ENCODE data around the gene ZRANB3. TPM values are rescaled to one million over a fixed set of nuclear protein-coding genes. Genes with fewer than 3 reads are reported as not detected.

ZRANB3 gene
- total and polyA plus RNA-seq, 12 donors: 0.66 to 5.7 (median 2.2) TPM

- DNase-seq (no peak), ATAC-seq (no peak)
- Histone ChIP-seq H3K4me3 (no peak overlapping the region), H3K36me3 (peaks cover 0 to 8% (median 0%) of the 10 kb centered on the region in 9 donors), H3K27ac (no peak overlapping the region), H3K9me3 (peaks cover 0 to under 1% (median 0%) of the 10 kb centered on the region in 11 donors), H3K4me1 (no peaks in the 10 kb centered on the region), H3K27me3 (no peaks in the 10 kb centered on the region)
- 75 to 84% methylated on average over 1 of the region's 1 CpG for WGBS, 2 donors
- intact Hi-C loops (cut with DNase I): no loop called here
- no peak for TF ChIP-seq CTCF (IDR thresholded peaks at IDR 0.05)
Measured at GRCh38 chr2:135317375-135317774, 213.6 kb downstream of the ZRANB3 start.

- TF ChIP-seq CTCF (IDR thresholded peaks at IDR 0.05): no peak
- H3K27ac ChIP-seq: no peak overlapping the region
- ATAC-seq (no peak), DNase-seq (no peak)
- WGBS, 2 donors: 98% methylated on average over 2 of the region's 2 CpGs
- H3K4me3 ChIP-seq: no peak overlapping the region
- no peaks in the 10 kb centered on the region for H3K27me3 ChIP-seq
- intact Hi-C loops (cut with DNase I): no loop called here
- no peaks in the 10 kb centered on the region for H3K9me3 ChIP-seq
- no peaks in the 10 kb centered on the region for H3K4me1 ChIP-seq
- H3K36me3 ChIP-seq: peaks cover 0 to 8% (median 0%) of the 10 kb centered on the region in 9 donors
Measured at GRCh38 chr2:135311962-135312361, 219.1 kb downstream of the ZRANB3 start.

- Histone ChIP-seq H3K36me3 (peaks cover 0 to 8% (median 0%) of the 10 kb centered on the region in 9 donors), H3K27me3 (no peaks in the 10 kb centered on the region), H3K9me3 (peaks cover 0 to 6% (median 0%) of the 10 kb centered on the region in 11 donors), H3K27ac (no peak overlapping the region), H3K4me3 (no peak overlapping the region), H3K4me1 (no peaks in the 10 kb centered on the region)
- ATAC-seq (no peak), DNase-seq (no peak)
- TF ChIP-seq CTCF (IDR thresholded peaks at IDR 0.05): no peak
- intact Hi-C loops (cut with DNase I): no loop called here
- 97 to 99% methylated on average over 3 of the region's 3 CpGs for WGBS, 2 donors
Measured at GRCh38 chr2:135311268-135311667, 219.8 kb downstream of the ZRANB3 start.

- ATAC-seq (no peak), DNase-seq (no peak)
- Histone ChIP-seq H3K4me3 (no peak overlapping the region), H3K36me3 (no peaks in the 10 kb centered on the region), H3K4me1 (no peaks in the 10 kb centered on the region), H3K27me3 (no peaks in the 10 kb centered on the region), H3K9me3 (peaks cover 0 to 20% (median 9%) of the 10 kb centered on the region in 11 donors), H3K27ac (no peak overlapping the region)
- TF ChIP-seq CTCF (IDR thresholded peaks at IDR 0.05): no peak
- intact Hi-C loops (cut with DNase I): no loop called here
- 97 to 99% methylated on average over 4 of the region's 4 CpGs for WGBS, 2 donors
Measured at GRCh38 chr2:135304694-135305093, 226.3 kb downstream of the ZRANB3 start.
